ENCODE results near the gene GPR87.

The GPR87 gene

DNA sequence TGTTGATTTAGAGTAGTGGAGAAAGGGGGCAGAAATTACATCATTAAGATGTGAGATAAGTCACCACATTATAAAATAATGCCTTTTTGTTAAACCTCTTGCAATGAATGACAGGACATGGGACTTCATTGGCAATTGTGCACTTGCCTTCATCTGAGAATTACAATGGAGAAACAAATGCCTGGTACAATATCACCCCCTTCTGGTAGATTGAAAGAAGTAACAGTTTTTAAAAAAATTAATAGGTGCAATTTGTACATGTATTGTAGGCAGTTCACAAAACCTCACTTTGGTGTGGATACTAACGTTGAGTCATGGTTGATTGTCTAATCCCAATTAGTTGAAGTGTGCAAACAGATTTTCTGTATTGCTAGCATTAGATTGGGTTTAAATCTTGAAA, 33.7 kb downstream of the GPR87 start:
- DNase-seq (ENCODE audit: low read depth in 2 of 2): no peak

DNA sequence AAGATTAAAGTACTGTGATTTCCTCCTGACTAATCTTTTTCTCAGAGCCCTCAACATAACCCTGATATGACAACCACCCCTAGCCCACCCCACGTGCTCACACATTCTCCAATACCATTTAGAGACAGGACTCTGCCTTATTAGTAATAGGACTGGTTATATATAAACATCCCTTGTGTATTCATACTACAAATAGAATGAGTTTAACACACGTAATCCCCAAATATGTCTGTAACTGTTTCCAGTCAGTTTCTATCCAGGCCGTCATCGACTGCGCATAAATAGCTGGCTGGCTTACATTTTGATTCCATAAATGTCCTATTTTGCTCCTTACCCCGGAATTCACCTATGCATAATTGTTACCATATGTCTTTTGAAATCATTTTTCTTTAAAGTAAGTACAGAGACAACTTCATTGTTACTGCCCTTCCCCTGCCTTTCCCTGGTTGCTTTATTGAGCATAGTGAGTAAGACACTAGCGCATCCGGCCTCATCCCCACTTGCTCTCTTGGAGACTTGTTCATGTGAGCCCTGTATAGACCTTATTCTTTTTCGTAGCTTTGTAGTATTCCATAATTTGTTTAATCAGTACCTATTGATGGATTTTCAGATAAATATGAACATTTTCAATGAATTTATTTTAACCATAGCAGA, 34.8 kb downstream of the GPR87 start:
- DNase-seq (ENCODE audit: low read depth in 2 of 2): no peak

DNA sequence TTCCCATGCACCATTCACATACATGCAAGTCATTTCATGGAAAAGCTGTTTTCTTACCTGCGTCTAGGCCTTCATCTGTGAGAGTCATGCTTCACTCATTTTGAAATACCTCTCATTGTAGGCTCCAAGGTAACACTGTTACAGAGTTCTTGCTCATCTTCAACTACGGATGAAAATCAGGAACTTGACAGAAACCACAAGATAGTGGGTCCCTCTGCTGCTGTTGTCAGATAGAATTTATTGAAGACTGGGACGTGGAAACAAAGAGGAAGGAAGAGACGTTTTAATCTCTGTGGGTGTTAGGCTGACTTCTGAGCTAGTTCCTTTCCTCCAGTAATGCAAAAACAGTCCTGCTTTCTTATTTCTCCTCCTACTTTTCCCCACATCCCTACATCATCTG, 38.4 kb downstream of the GPR87 start, which contains the start of gene P2RY14:
TSS of gene P2RY14 (minus strand) at position 313 of the 400 bp plus-strand sequence. CDS start 64,226 bp downstream, outside the sequence.
- DNase-seq (ENCODE audit: low read depth in 2 of 2): no peak

DNA sequence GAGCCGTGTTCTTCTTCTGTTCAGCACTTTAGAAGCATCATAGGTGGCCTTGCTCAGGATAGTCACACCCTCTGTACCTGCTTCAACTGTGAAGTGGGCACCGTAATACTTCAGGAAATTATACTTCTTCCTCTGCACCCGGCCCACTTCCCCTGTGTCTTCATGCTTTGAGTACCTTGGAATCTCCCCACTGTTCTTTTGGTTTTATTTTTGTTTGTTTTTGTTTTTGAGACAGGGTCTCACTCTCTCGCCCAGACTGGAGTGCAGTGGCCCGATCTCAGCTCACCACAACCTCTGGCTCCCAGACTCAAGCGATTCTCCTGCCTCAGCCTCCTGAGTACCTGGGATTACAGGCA, 40.0 kb downstream of the GPR87 start:
- no peak for DNase-seq (ENCODE audit: low read depth in 2 of 2)

DNA sequence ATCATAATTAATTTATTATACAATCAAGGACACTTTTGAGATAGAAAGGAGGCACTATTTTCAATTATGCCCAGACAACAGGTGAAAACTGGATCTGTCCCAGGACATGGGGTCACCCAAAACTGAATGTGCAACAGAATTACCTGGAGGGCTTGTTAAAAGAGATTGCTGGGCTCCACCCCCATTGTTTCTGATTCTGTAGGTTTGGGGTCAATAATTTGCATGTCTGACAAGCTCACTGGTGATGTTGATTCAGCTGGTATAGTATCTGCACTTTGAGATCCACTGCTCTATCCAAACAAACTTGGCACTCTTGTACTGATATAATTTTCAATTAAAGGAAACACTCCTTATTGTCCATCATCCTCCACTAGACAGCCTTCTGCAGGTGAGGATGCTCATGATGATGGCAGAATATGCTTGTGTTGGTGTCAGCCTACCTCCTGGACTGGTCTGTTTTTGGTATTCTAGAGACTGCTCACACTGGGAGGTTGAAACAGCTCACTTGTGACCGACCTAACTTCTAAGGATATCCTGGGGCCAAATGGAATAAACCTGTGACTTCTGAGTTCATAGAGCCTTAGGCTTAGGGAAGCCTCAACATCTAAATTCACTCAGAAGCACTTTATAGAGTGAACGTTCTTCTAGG, 40.5 kb downstream of the GPR87 start:
- no peak for DNase-seq (ENCODE audit: low read depth in 2 of 2)

DNA sequence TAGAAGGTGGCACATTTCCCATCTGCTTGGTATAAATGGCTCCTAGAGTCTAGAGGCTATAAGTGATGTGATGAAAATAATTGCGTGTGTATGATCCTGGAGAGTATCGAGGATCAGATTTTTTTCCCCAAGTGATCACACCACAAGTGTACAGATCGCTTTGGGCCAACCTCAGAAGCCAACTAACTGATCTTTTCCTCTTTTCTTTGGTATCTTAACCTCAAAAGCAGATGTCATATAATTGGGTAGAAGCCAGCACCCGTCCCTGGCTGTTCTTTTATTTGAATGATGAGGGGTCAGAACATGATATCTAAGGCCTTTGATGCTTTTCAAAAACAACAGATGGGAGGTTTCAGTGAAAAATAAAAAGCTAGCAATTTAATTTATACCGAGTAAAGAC, 41.5 kb downstream of the GPR87 start:
- DNase-seq (ENCODE audit: low read depth in 2 of 2): no peak

DNA sequence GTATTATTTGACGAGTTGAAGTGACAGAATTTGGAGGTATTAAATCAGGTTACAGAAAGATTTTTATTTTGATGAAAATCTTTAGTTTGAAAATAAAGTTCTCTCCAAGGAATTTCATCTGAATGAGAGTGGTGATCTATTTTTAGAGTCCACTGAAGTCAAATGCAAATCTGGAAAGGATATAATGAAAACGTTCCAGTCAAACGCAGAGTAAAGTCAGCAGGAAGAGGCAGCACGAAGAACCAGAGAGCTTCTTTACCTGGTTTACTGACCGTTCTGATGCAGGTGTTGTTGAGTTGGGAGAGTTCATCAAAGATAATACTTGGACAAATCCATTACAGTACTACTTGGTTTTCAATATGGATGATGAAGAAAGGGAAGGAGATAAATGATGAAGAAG, 47.0 kb downstream of the GPR87 start:
- DNase-seq (ENCODE audit: low read depth in 2 of 2): no peak

DNA sequence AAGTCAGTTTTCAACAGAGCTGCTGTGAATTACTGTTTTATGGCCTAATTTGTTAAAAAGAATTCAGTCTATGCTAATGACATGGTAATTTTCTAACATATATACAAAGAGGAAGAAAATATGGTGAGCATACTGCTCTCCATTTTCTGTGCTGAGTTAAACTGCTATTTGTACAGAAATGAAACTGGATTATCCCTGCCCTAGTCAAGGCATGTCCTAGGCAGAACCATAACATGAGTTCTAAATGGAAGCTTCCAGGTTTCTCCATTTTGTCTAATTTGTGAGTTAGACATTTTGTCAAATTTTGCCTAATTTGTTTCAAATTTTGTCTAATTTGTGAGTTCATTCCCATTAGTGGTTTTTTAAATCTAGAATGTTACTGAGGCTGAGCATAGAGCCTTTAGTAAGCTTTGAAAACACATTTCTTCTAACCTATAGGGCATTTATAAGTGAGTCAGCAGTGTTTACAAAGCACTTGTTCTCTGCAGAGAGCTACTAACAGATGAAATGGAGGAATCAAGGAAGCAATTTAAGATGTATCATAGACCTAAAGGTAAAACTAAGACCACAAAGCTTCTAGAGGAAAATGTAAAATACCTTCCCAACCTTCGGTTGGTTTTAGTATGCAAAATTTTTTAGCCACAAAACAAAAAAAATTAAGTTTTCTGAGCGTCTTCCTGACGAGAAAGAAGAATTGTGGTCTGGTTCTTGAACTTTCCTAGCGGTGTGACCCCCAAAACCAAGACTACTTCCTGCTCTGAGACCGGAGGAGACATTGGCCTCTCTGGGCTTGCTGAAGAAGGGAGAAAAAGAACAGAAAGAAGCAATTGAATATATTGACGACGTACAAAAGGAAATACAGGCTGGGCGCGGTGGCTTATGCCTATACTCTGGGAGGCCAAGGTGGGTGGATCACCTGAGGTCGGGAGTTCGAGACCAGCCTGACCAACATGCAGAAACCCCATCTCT, 48.1 kb downstream of the GPR87 start:
- DNase-seq (ENCODE audit: low read depth in 2 of 2): no peak

DNA sequence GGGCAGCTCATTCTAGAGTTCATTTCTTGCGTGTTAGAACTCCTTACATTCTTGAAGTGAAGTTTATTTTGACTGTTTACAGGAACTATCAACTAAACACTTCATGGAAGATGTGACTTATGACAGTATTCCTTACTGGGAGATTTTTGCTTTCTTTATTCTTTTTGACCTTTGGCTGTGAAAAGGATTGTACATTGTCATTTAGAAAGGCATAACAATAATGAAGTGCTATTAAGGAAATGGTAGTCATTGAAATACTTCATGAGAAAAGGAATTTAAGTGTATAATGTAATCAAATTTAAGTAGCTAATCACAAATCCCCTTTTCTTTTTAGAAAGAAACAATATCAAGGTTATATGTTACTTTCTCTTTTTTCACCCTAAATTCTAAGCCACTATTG, 49.6 kb downstream of the GPR87 start:
- no peak for DNase-seq (ENCODE audit: low read depth in 2 of 2)

DNA sequence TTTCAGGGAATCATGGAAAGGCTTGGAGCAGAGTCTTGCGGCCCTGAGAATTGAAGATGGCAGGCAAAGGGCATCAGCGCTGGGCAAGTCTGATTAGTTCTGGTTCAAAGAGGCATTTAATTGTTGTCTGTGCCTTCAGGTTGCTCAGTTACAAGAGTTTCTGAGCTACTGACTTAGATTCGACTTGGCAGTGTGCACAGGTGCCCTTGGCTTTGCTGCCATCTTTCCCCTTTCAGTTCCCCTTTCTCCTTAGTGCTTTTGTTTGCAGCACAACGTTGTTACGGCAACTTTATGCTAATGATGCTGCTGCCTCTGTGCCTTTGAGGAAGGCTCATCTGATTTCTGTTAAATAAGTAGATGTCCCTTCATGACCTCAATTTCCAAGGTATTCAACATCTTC, 50.8 kb downstream of the GPR87 start:
- DNase-seq (ENCODE audit: low read depth in 2 of 2): no peak

DNA sequence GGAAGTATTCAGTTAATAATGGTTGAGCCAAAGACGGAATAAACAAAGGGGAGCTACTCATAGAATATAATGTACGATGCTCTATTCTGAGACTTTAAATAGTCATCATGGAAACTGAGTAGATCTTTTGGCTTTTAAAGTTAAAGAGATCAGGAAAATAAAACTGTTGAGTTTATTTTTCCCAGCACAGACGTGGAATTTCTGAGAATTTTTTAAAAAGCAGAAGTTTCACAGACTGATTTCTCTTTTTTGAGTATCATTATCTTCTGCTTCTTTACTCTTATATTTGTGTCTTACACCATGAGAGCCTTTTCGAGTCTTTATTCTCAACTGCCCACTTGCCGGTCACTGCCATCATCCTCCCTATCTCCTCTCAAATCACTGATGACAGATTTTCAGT, 51.5 kb downstream of the GPR87 start:
- DNase-seq (ENCODE audit: low read depth in 2 of 2): no peak

DNA sequence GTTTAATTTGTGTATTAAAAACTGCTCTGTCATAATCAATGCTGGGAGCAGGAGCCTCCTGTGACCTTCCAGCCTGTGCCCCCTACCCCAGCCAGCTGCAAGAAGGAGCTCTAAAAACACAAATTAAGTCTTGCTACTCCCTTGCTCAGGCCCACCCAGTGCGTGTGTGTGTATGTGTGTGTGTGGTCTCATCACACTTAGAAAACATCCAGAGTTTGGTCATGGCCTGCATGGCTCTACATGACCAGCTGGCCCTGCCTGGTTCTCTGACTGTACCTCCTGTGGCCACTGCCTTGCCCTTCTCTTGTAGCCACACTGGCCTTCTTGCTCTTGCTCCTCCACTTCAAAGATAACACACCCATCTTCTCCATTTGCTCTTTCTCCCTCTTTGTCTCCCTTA, 52.0 kb downstream of the GPR87 start:
- no peak for DNase-seq (ENCODE audit: low read depth in 2 of 2)

DNA sequence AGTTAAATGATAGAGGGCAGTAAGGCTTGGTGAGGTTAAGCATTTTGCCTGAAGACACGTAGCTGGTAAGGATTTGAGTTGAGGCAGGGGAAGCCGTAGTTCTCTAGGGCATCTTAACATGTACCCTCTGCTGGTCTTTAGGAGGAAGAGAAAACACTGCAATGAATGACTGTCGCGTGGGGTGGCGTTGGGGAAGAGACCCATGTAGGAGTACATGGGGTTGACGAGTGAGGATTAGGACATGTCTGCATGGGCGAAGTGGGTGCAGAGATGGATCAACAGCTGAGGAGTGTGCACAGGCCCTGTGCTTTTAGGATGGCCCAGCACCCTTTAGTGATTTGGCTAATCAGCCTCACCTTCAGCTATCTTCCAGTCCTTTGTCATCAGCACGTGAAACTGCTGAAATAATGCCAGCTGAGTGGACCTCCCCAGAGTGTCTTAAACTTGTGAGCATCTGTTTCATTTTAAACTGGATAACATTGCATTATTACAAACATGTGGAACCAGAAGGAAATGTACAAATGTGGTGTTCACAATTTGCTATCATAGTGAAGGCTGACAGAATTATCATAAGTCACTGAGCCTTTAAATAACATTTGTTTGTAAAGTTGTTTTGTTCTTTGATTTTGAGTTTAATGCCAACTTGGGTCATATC, 53.6 kb downstream of the GPR87 start:
- DNase-seq (ENCODE audit: low read depth in 2 of 2): no peak

DNA sequence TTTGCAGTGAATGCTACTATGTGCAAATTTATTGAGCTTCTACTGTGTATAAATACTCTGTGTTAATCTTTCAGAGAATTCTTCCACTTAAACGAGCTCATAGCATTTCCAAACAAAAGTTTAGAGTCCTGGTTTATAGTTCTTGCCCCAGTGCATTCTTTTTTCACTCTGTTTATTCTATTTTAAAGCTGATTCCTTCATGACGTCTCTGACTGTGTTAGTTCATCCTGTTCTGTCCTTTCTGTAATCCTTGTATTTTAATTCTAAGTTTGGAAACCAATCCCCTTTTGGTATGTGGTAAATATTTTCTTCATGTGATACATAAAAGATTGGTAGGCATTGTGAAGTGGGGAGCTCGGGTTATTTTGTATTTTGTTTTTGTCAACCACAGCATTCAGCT, 57.0 kb downstream of the GPR87 start:
- no peak for DNase-seq (ENCODE audit: low read depth in 2 of 2)

DNA sequence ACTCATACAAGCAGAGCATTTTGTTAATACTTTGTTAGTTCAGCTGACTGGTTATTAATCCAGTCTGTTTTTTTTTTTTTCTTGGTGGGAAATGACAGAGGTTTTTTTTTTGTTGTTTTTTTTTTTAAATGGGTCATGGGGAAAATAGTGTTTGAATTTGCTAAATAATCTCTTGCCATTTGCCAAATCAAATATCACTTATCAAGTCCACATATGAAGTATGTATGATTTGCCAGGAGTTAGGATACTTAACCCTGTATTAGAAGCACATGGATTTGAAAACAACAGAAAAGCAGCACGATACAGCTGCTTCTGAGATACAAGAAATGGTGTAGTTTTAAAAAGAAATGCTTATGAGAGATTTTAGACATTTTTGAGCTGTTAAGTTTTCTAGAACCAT, 59.9 kb downstream of the GPR87 start:
- no peak for DNase-seq (ENCODE audit: low read depth in 2 of 2)

DNA sequence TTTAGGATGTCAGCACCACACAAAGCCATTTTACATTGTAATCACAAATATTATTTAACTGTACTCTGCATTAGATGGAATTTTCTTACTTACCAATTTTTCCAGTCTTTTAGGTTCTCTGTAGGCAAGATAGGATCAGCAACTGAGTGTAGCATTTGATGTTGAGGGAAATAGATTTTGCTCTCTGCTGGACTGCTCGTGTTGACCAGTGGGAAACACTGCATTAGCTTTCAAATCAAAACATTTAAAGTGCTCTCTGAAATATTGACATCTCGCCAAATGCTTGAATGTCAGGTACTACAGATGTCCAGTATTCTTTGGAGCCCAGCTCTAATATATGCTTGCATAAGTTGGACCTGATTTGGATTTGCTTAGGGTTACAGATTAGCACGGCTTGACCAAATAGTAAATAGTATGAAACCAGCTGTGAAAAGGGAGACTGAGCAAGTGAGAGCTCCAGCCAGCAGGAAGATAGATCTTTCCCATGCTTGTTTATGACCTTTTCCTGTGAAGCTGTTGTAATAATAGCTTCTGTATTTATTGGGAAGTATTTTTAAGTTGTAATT, 67.8 kb downstream of the GPR87 start:
- DNase-seq (ENCODE audit: low read depth in 2 of 2): no peak
